ENCODE data around the gene CCDC148. TPM values are rescaled to one million over a fixed set of nuclear protein-coding genes. Genes with fewer than 3 reads are reported as not detected.

The CCDC148 gene
- total and polyA plus RNA-seq, 10 of the 15 experiments (the other 5 are each of a cell fraction or from before 2014, with no cell fraction given), result 0.07 to 0.30 (median 0.18) TPM; not detected in 7

DNA sequence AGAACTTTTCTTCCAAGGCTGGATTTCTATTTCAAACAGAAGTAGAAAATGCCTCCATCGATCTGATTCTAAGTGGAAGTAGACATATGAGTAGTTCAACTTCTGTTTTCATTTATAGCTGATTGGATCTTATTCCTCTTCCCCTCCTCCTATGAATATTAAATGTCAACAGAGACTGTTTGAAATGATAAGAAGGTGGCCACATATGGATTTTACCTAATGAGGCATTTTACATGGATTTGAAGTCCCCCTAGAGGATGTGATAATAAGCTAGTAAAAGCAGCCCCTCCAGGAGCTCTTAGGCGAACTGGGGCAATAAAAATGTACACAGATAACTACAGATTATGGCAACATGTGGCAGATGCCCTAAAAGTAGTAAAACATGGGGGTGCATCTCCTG lies 283.8 kb downstream of the CCDC148 start:
- Histone ChIP-seq H3K4me2 (ENCODE audit: control insufficient read depth, insufficient read depth) (no peak overlapping the region), H3K4me1 (ENCODE audit: control insufficient read depth, insufficient read depth, low read length) (no peaks in the 10 kb centered on the region), H3K27ac (ENCODE audit: control insufficient read depth, insufficient read depth) (no peak overlapping the region), H3K79me2 (ENCODE audit: control insufficient read depth, insufficient read depth, low read length) (no peaks in the 10 kb centered on the region), H3K27me3 (replicated peaks in 1 of 2; ENCODE audit: control insufficient read depth in 2 of 2, insufficient read depth in 2 of 2, low read length in 1 of 2) (no peaks in the 10 kb centered on the region; a peak in 1 of 4 replicates), H3K4me3 (no peak overlapping the region), H3K9me3 (replicated peaks; ENCODE audit: control insufficient read depth, insufficient read depth, low read length) (no peaks in the 10 kb centered on the region), H2AFZ (ENCODE audit: control insufficient read depth, low read depth, low read length) (no peak overlapping the region), H4K20me1 (ENCODE audit: control insufficient read depth, insufficient read depth) (no peaks in the 10 kb centered on the region), H3K9ac (ENCODE audit: control insufficient read depth, insufficient read depth, low read length) (no peak overlapping the region), H3K36me3 (ENCODE audit: control insufficient read depth in 2 of 2, insufficient read depth in 2 of 2, low read length in 1 of 2) (no peaks in the 10 kb centered on the region)
- ChIA-PET RAD21 (ENCODE audit: unreplicated experiment) (no interaction called here), POLR2A (interaction anchor here (0.5 kb wide), 1 partner anchor 1380 kb away, joined by 4 read pairs; no protein-coding TSS in a partner anchor), SMC1A (ENCODE audit: uncharacterized antibody, unreplicated experiment) (no interaction called here), CTCF (no interaction called here)
- TF ChIP-seq POLR2AphosphoS5 (IDR thresholded peaks at IDR 0.05; ENCODE audit: low read length) (no peak), STAT1 (conservative IDR thresholded peaks at IDR 0.05) (no peak), ASH2L (IDR thresholded peaks at IDR 0.05; ENCODE audit: borderline replicate concordance, low read depth) (no peak), BRCA1 (IDR thresholded peaks at IDR 0.05; ENCODE audit: low read depth, low read length) (no peak), TCF3 (IDR thresholded peaks at IDR 0.05; ENCODE audit: borderline replicate concordance, insufficient read depth, low read depth, low read length) (no peak), SMAD1 (IDR thresholded peaks at IDR 0.05; ENCODE audit: low read depth, partially characterized antibody) (no peak)
- intact Hi-C loops (cut with micrococcal nuclease; ENCODE audit: unreplicated experiment), result no loop called here
- in situ Hi-C loops (cut with MboI), result no loop called here
- DNase-seq (ENCODE audit: low read depth, low spot score) (no peak), ATAC-seq (no peak), FAIRE-seq (no peak)
- BruUV-seq (replicated peaks), result no TSS peak
- WGBS (ENCODE audit: insufficient coverage, insufficient replicate concordance, low lambda C conversion rate, missing lambda C conversion rate), result 0% methylated on average over 2 of the region's 2 CpGs

DNA sequence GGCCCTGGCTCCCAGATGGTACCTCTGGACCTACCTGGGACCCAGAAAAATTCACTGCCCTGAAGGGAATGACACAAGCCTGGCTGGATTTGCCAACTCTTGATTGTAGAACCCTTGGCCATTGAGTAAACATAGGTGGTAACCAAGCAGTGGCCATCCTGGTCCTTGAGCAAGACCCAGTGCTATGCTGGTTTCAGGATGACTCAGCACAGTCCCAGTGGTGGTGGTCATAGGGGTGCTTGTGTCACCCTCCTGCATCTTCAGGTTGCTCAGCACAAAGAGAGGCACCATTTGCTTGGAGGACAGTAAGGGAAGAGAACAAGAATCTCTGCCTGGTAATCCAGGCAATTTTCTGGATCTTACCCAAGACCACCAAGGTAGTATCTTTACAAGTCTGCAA lies 302.0 kb downstream of the CCDC148 start:
- no peaks in the 10 kb centered on the region for H3K79me2 ChIP-seq (ENCODE audit: control insufficient read depth, insufficient read depth, low read length)
- no TSS peak for BruUV-seq (replicated peaks)
- intact Hi-C loops (cut with micrococcal nuclease; ENCODE audit: unreplicated experiment), result no loop called here

More for the DNA sequence above, 302.0 kb downstream of the CCDC148 start:
- H3K27me3 ChIP-seq (replicated peaks in 1 of 2; ENCODE audit: control insufficient read depth in 2 of 2, insufficient read depth in 2 of 2, low read length in 1 of 2), result no peaks in the 10 kb centered on the region
- SMC1A ChIA-PET (ENCODE audit: uncharacterized antibody, unreplicated experiment), result no interaction called here
- CTCF ChIA-PET, result no interaction called here
- TF ChIP-seq ZNF622 (IDR thresholded peaks at IDR 0.05), result no peak
- no peak for TF ChIP-seq NFYB (IDR thresholded peaks at IDR 0.05; ENCODE audit: insufficient read depth, low read depth, low read length)
- no peak for TF ChIP-seq IKZF1 (conservative IDR thresholded peaks at IDR 0.05)
- POLR2A ChIA-PET, result no interaction called here
- no peak for DNase-seq (ENCODE audit: low read depth, low spot score)
- in situ Hi-C loops (cut with MboI), result no loop called here
- no peak overlapping the region for H3K4me2 ChIP-seq (ENCODE audit: control insufficient read depth, insufficient read depth)
- H3K4me3 ChIP-seq, result no peak overlapping the region
- no peak overlapping the region for H3K27ac ChIP-seq (ENCODE audit: control insufficient read depth, insufficient read depth)
- H3K9me3 ChIP-seq (replicated peaks; ENCODE audit: control insufficient read depth, insufficient read depth, low read length), result no peaks in the 10 kb centered on the region
- H4K20me1 ChIP-seq (ENCODE audit: control insufficient read depth, insufficient read depth), result no peaks in the 10 kb centered on the region
- no peak overlapping the region for H2AFZ ChIP-seq (ENCODE audit: control insufficient read depth, low read depth, low read length)
- no peak overlapping the region for H3K9ac ChIP-seq (ENCODE audit: control insufficient read depth, insufficient read depth, low read length)
- ATAC-seq, result no peak
- no peaks in the 10 kb centered on the region for H3K4me1 ChIP-seq (ENCODE audit: control insufficient read depth, insufficient read depth, low read length)
- RAD21 ChIA-PET (ENCODE audit: unreplicated experiment), result no interaction called here
- H3K36me3 ChIP-seq (ENCODE audit: control insufficient read depth in 2 of 2, insufficient read depth in 2 of 2, low read length in 1 of 2), result no peaks in the 10 kb centered on the region
- FAIRE-seq, result no peak
